Epithelial cell of proximal tubule (primary cell): ENCODE data around the gene TTLL1. TPM values are rescaled to one million over a fixed set of nuclear protein-coding genes. Genes with fewer than 3 reads are reported as not detected.

Experiments
- DNase-seq: peaks from one replicate; pipeline ENCODE4 v3.0.0-alpha.2; 2011; ENCODE audit warnings: low read depth
- H3K4me3 ChIP-seq: 2 replicates; pipeline ENCODE4 v1.5.1; 2011; ENCODE audit warnings: low read depth, mild to moderate bottlenecking, low read length
- total RNA-seq: library from RNA; depleted of rRNA; stranded (reverse); fragments of >200 nt; gene quantifications from 2 replicates; pipeline ENCODE4 v1.2.3, GENCODE V29; 2015
- TF ChIP-seq, protein P1 (sequence below): conservative IDR thresholded peaks from 2 replicates; pipeline ENCODE4 v1.5.1; 2012; ENCODE audit warnings: low read depth, mild to moderate bottlenecking, low read length

Gene TTLL1
- total RNA-seq, 1 donor from 2014 or later = 8.9 TPM

DNA sequence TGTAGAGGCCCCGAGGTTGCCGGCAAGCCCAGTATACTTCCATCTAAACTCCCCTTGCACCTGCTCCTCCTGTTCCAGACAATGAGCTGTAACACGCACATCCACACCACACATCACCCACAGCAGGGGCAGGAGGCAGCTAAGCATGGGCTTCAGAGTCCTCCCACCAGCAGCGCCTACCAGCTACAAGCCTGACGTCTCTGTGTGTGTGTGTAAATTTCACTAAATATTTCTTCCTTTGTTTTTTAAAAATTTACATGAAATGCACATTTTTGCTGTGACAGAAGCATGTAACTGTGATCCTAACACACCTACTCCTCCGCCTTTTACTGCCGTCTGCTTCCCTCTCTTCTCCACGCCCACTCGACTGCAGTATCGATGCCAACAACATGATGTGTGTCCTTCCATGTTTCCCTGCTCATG is 44.9 kb downstream of the TTLL1 start:
- H3K4me3 ChIP-seq = no peak overlapping the region
- no peak for DNase-seq
- TF ChIP-seq, protein P1, sequence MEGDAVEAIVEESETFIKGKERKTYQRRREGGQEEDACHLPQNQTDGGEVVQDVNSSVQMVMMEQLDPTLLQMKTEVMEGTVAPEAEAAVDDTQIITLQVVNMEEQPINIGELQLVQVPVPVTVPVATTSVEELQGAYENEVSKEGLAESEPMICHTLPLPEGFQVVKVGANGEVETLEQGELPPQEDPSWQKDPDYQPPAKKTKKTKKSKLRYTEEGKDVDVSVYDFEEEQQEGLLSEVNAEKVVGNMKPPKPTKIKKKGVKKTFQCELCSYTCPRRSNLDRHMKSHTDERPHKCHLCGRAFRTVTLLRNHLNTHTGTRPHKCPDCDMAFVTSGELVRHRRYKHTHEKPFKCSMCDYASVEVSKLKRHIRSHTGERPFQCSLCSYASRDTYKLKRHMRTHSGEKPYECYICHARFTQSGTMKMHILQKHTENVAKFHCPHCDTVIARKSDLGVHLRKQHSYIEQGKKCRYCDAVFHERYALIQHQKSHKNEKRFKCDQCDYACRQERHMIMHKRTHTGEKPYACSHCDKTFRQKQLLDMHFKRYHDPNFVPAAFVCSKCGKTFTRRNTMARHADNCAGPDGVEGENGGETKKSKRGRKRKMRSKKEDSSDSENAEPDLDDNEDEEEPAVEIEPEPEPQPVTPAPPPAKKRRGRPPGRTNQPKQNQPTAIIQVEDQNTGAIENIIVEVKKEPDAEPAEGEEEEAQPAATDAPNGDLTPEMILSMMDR = no peak

- TF ChIP-seq, protein P1 = no peak
- no peak overlapping the region for H3K4me3 ChIP-seq
- no peak for DNase-seq
These were observed 47.0 kb downstream of the TTLL1 start for GRCh38 chr22:43042101-43042780.

DNA sequence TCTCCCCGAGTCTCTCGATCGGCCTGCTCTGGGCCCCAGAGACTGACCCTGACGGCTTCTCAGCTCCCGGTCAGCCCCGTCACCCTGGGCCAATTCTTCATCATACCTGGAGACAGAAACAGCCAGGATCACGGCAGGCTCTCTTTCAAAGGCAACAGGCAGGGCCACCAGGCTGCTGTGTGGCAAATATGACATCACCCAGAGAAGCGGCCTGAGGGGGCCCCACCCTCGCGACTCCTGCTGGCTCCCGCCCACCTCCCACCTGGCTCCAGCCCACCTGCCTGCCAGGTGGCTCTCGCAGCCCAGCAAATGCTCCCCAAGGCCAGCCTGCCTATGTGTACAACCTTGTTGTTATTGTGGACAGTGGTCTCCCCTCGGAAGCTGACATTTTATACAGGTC is 49.4 kb downstream of the TTLL1 start:
- H3K4me3 ChIP-seq = no peak overlapping the region
- DNase-seq = no peak
- TF ChIP-seq, protein P1 = no peak

DNA sequence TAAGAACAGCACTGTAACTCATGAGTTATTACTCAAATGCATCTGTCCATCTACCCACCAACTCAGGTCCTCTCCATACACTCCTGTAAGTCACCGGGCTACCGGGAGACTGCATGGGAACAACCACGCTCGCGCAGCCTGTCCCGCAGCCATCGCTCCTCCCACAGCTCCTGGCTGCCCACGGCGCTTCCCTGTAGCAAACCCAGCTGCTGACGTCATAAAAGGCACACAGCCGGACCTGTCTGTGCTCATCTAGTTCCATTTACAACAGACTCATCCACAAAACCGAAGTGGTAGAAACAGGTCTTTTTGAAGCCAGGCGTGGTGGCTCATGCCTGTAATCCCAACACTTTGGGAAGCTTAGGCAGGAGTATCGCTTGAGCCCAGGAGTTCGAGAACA is 50.9 kb downstream of the TTLL1 start:
- DNase-seq = no peak
- TF ChIP-seq, protein P1 = no peak
- H3K4me3 ChIP-seq = no peak overlapping the region

- DNase-seq = no peak
- TF ChIP-seq, protein P1 = no peak
- no peak overlapping the region for H3K4me3 ChIP-seq
These were observed 52.8 kb downstream of the TTLL1 start for GRCh38 chr22:43036282-43036829.

- no peak for DNase-seq
- H3K4me3 ChIP-seq = no peak overlapping the region
- TF ChIP-seq, protein P1 = no peak
These were observed 53.9 kb downstream of the TTLL1 start for GRCh38 chr22:43035250-43035649.

- TF ChIP-seq, protein P1 = no peak
- no peak overlapping the region for H3K4me3 ChIP-seq
- no peak for DNase-seq
These were observed 57.6 kb downstream of the TTLL1 start for GRCh38 chr22:43031617-43032016.
